ENCODE data around the gene XRCC5.

Gene XRCC5

DNA sequence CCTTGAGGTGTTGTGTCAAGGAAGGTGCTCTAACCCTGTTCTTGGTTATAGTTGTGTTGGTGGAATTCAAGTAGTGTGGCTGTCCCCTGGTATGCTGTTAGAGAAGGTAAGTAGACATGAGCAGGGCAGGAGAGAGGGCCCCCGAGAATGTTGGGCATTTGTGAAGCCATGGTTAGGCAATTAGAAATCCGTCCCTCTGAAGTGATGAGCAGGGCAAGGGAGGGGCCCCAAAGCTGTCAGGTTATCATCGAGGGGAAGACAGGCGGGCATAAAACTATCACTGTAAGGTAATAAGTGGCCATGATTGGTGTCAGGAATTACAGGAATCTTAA lies 5.2 kb downstream of the XRCC5 start:
- FAIRE-seq = no peak
- no peak for DNase-seq (ENCODE audit: insufficient read length, low spot score)
- TF ChIP-seq POLR2AphosphoS5 (IDR thresholded peaks at IDR 0.05; ENCODE audit: low read depth, low read length) = no peak

GRCh38 chr2:216114714-216115531 lies 5.8 kb downstream of the XRCC5 start:
- peak; percentile 41 for TF ChIP-seq SPI1 (IDR thresholded peaks at IDR 0.05; ENCODE audit: low read depth, low read length)
- TF ChIP-seq TAF1 (IDR thresholded peaks at IDR 0.05; ENCODE audit: low read depth, low read length) = no peak
- TF ChIP-seq POU2F2 (IDR thresholded peaks at IDR 0.05; ENCODE audit: low read depth, low read length) = peak; percentile 68
- TF ChIP-seq POLR2A (IDR thresholded peaks at IDR 0.05; ENCODE audit: low read depth, low read length) = peak; percentile 73
- TF ChIP-seq POLR2AphosphoS5 (IDR thresholded peaks at IDR 0.05; ENCODE audit: low read depth, low read length) = peak; percentile 83
- TF ChIP-seq PAX5 (IDR thresholded peaks at IDR 0.05; ENCODE audit: insufficient read depth, low read length, severe bottlenecking) = no peak
- peak; percentile 50 for DNase-seq (ENCODE audit: insufficient read length, low spot score)
- peak; percentile 98 for FAIRE-seq

GRCh38 chr2:216116418-216116817 lies 7.3 kb downstream of the XRCC5 start:
- TF ChIP-seq POLR2AphosphoS5 (IDR thresholded peaks at IDR 0.05; ENCODE audit: low read depth, low read length) (peak; percentile 32; the same call in 1 of the 2 replicates), PAX5 (IDR thresholded peaks at IDR 0.05; ENCODE audit: insufficient read depth, low read length, severe bottlenecking) (no peak), POLR2A (IDR thresholded peaks at IDR 0.05; ENCODE audit: low read depth, low read length) (0 out of 2 replicates have a peak, but pooled peaks have one; percentile 15)
- no peak for FAIRE-seq
- DNase-seq (ENCODE audit: insufficient read length, low spot score) = no peak

DNA sequence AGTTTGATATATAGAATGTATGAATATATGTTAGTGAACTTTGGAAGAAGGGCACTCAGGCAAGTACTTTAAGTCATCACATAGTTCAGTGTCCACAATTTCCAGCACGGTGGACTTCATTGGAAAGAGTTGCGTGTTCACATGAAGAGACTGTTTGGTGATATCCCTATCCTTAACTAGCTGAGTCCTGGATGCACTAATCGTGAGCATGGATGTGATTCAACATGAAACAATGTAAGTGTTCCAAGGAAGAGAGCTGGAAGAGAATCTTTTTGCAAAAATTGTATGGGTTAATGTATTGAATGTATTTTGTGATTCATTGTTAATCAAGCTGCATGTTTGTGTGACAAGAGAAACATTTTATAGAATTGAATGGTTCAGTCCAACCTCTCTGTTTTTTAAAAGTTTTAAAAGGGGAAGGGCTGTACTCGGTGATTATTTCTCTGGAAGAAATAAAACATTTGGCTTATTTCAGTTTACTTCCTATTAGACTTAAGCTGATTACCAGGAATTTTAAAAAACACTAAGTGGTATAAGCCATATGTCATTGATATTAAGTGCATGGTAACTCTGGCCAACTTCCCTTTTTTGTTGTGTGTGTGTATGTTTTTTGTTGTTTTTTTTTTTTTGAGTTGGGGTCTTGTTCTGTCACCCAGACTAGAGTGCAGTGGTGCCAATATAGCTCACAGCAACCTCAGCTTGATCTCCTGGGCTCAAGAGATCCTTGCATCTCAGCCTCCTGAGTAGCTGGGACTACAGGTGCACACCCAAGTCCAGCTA lies 8.6 kb downstream of the XRCC5 start:
- TF ChIP-seq PAX5 (IDR thresholded peaks at IDR 0.05; ENCODE audit: insufficient read depth, low read length, severe bottlenecking) = no peak
- TF ChIP-seq POLR2AphosphoS5 (IDR thresholded peaks at IDR 0.05; ENCODE audit: low read depth, low read length) = no peak; the same call in 1 of the 2 replicates
- no peak for TF ChIP-seq SPI1 (IDR thresholded peaks at IDR 0.05; ENCODE audit: low read depth, low read length)
- no peak for TF ChIP-seq POU2F2 (IDR thresholded peaks at IDR 0.05; ENCODE audit: low read depth, low read length)
- no peak for TF ChIP-seq TAF1 (IDR thresholded peaks at IDR 0.05; ENCODE audit: low read depth, low read length)
- TF ChIP-seq POLR2A (IDR thresholded peaks at IDR 0.05; ENCODE audit: low read depth, low read length) = no peak
- DNase-seq (ENCODE audit: insufficient read length, low spot score) (no peak), FAIRE-seq (no peak)

GRCh38 chr2:216118474-216118873 lies 9.3 kb downstream of the XRCC5 start:
- FAIRE-seq = no peak
- DNase-seq (ENCODE audit: insufficient read length, low spot score) = no peak
- peak; percentile 34; the same call in 1 of the 2 replicates for TF ChIP-seq POLR2A (IDR thresholded peaks at IDR 0.05; ENCODE audit: low read depth, low read length)
- no peak for TF ChIP-seq POLR2AphosphoS5 (IDR thresholded peaks at IDR 0.05; ENCODE audit: low read depth, low read length)
- no peak for TF ChIP-seq TAF1 (IDR thresholded peaks at IDR 0.05; ENCODE audit: low read depth, low read length)
- no peak for TF ChIP-seq PAX5 (IDR thresholded peaks at IDR 0.05; ENCODE audit: insufficient read depth, low read length, severe bottlenecking)

DNA sequence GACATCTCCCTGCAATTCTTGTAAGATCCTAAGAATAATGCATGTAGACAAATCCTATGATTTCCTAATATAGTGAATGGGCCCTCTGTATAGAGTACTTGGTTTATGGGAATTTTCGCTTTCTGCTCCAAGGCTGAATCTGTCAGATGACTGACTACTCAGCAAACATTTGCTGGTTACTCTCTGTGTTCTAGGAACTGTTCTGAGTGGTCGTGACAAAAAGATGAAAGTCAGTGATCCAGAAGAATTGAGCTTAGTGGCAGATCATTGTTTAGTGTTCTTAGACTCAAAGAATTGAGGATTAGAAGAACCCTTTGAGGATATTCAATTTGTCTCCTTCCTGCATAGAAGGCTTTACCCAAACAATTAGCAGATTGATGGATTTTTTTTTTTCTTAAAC lies 10.0 kb downstream of the XRCC5 start:
- DNase-seq (ENCODE audit: insufficient read length, low spot score) (no peak), FAIRE-seq (no peak)
- TF ChIP-seq SPI1 (IDR thresholded peaks at IDR 0.05; ENCODE audit: low read depth, low read length) (no peak), POLR2AphosphoS5 (IDR thresholded peaks at IDR 0.05; ENCODE audit: low read depth, low read length) (no peak), POU2F2 (IDR thresholded peaks at IDR 0.05; ENCODE audit: low read depth, low read length) (no peak), PAX5 (IDR thresholded peaks at IDR 0.05; ENCODE audit: insufficient read depth, low read length, severe bottlenecking) (no peak), TAF1 (IDR thresholded peaks at IDR 0.05; ENCODE audit: low read depth, low read length) (no peak), POLR2A (IDR thresholded peaks at IDR 0.05; ENCODE audit: low read depth, low read length) (no peak)

DNA sequence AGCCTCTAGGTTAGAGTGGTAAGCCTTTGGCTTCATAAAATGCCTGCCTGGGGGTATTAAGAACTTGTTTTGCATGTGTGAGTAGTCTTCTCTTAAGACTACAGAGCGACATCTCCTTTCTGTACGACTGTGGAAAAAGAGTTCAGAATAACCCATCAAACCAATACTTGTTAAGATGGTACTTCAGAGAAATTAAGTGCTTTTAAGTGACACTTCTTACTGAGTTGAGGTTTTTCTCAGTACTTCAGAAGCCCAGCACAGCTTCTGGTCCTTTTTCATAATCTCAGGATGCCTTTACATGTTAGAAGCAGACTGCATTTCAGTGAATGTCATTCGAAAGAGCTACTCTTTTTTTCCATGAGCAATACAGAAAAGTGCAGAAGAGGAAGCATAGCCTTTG lies 10.8 kb downstream of the XRCC5 start:
- DNase-seq (ENCODE audit: insufficient read length, low spot score) = no peak
- TF ChIP-seq SPI1 (IDR thresholded peaks at IDR 0.05; ENCODE audit: low read depth, low read length) (no peak), POU2F2 (IDR thresholded peaks at IDR 0.05; ENCODE audit: low read depth, low read length) (no peak), PAX5 (IDR thresholded peaks at IDR 0.05; ENCODE audit: insufficient read depth, low read length, severe bottlenecking) (no peak), POLR2AphosphoS5 (IDR thresholded peaks at IDR 0.05; ENCODE audit: low read depth, low read length) (no peak), POLR2A (IDR thresholded peaks at IDR 0.05; ENCODE audit: low read depth, low read length) (no peak), TAF1 (IDR thresholded peaks at IDR 0.05; ENCODE audit: low read depth, low read length) (no peak)
- no peak for FAIRE-seq

DNA sequence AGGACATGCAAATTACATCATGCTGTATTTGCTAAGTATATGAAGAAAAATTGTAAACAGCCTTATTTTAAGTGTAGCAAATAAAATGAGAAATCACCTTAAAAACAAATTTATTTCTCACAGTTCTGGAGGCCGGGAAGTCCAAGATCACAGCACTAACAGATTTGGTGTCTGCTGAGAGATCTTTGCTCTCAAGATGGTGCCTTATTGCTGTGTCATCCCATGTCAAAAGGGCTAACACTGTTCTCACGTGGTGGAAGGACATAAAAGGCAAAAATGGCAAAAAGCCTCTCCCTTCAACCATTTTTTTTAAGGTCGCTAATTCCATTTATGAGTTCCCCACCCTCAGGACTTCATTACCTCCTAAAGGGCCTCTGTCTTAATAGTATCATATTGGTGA lies 12.1 kb downstream of the XRCC5 start:
- DNase-seq (ENCODE audit: insufficient read length, low spot score) (no peak), FAIRE-seq (no peak)
- TF ChIP-seq POLR2A (IDR thresholded peaks at IDR 0.05; ENCODE audit: low read depth, low read length) = no peak
- TF ChIP-seq SPI1 (IDR thresholded peaks at IDR 0.05; ENCODE audit: low read depth, low read length) = no peak
- no peak for TF ChIP-seq TAF1 (IDR thresholded peaks at IDR 0.05; ENCODE audit: low read depth, low read length)
- TF ChIP-seq POU2F2 (IDR thresholded peaks at IDR 0.05; ENCODE audit: low read depth, low read length) = no peak

DNA sequence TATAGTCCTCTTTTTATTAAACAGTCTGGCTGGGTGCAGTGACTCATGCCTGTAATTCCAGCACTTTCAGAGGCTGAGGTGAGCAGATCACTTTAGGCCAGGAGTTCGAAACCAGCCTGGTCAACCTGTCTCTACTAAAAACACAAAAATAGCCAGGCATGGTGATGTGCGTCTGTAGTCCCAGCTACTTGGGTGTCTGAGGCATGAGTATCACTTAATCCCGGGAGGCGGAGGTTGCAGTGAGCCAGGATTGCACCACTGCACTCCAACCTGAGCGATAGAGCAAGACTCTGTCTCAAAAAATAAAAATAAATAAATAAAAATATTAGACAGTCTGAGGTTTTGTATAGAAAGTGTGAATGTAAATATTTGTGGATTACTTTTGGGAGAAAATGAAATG lies 17.8 kb downstream of the XRCC5 start:
- TF ChIP-seq POLR2A (IDR thresholded peaks at IDR 0.05; ENCODE audit: low read depth, low read length) = no peak
- no peak for TF ChIP-seq PAX5 (IDR thresholded peaks at IDR 0.05; ENCODE audit: insufficient read depth, low read length, severe bottlenecking)
- no peak for TF ChIP-seq SPI1 (IDR thresholded peaks at IDR 0.05; ENCODE audit: low read depth, low read length)
- no peak for TF ChIP-seq POLR2AphosphoS5 (IDR thresholded peaks at IDR 0.05; ENCODE audit: low read depth, low read length)
- no peak for TF ChIP-seq POU2F2 (IDR thresholded peaks at IDR 0.05; ENCODE audit: low read depth, low read length)
- no peak for TF ChIP-seq TAF1 (IDR thresholded peaks at IDR 0.05; ENCODE audit: low read depth, low read length)
- FAIRE-seq (no peak), DNase-seq (ENCODE audit: insufficient read length, low spot score) (no peak)

Data from GM12891 (cell line).